K562 (cell line): Measurements from ENCODE around the gene C3orf80. TPM values are rescaled to one million over a fixed set of nuclear protein-coding genes. Genes with fewer than 3 reads are reported as not detected.

ENCODE experiments used
- ATAC-seq: fragments of 200-7000 bp; cut with Tn5 transposase; 3 replicates; pipeline ENCODE4 v1.9.1; 2020; ENCODE audit warnings: moderate library complexity
- BruUV-seq: library from RNA; stranded (reverse); fragments of 400-500 nt; replicated peaks from 2 replicates; lab custom pipeline; 2021; lab: Mats Ljungman, UMichigan
- CTCF ChIA-PET: fragments of 300-600 bp; formaldehyde crosslinking; extraction: SDS; loops from one replicate; lab custom pipeline; 2021; ENCODE audit warnings: low intra/inter-chr PET ratio; lab: Yijun Ruan, JAX
- POLR2A ChIA-PET: fragments of 300-600, 350-650 bp; sonication (Branson Sonifier 250); formaldehyde crosslinking; extraction: SDS; loops from one replicate; lab custom pipeline; 2021; ENCODE audit warnings: antibody characterized with exemption, inconsistent platforms; lab: Yijun Ruan, JAX
- DNase-seq, 4 experiments: peaks; one replicate each; pipeline versions ENCODE4 v3.0.0 to v3.0.0-alpha.2; 2011 to 2018; ENCODE audit warnings: low spot score in 3 of 4, mixed read lengths in 3 of 4; ENCODE audit errors: extremely low read depth in 1 of 4
- FAIRE-seq: peaks from 2 replicates; lab custom pipeline; 2011; peaks lifted over from hg19 to GRCh38; lab: Jason Lieb, UNC
- H2AFZ ChIP-seq: 2 replicates; pipeline ENCODE4 v1.6.0; 2011; ENCODE audit warnings: low read depth, low read length, control low read depth, inconsistent platforms
- H3K27ac ChIP-seq: fragments of 200-600 bp; 3 replicates; pipeline ENCODE4 v1.8.0; 2011; ENCODE audit warnings: low read depth, mild to moderate bottlenecking, control low read depth, inconsistent platforms, low read length, moderate library complexity, mixed read lengths; ENCODE audit errors: extremely low read depth
- H3K27me3 ChIP-seq, 2 experiments: fragments of 300-600 bp in 1 of 2; 2 replicates in 1 of 2; 3 replicates in 1 of 2; pipeline versions ENCODE4 v1.6.0 to v1.8.0; 2011; ENCODE audit warnings: inconsistent platforms in 2 of 2, low read length in 2 of 2, mild to moderate bottlenecking in 1 of 2, mixed read lengths in 1 of 2, moderate library complexity in 1 of 2; ENCODE audit not compliant: control insufficient read depth in 2 of 2, insufficient read depth in 2 of 2
- H3K36me3 ChIP-seq: fragments of 300-600 bp; 3 replicates; pipeline ENCODE4 v1.8.0; 2011; ENCODE audit warnings: mild to moderate bottlenecking, low read length, inconsistent platforms; ENCODE audit not compliant: control insufficient read depth, insufficient read depth
- H3K4me1 ChIP-seq, 2 experiments: fragments of 200-600 bp in 1 of 2; replicated peaks in 1 of 2; 2 replicates in 1 of 2; 3 replicates in 1 of 2; pipeline versions ENCODE4 v1.5.1 to v1.8.0; 2011; ENCODE audit warnings: inconsistent platforms in 2 of 2, low read length in 2 of 2, mild to moderate bottlenecking in 1 of 2, mixed read lengths in 1 of 2, moderate library complexity in 1 of 2; ENCODE audit not compliant: control insufficient read depth in 2 of 2, insufficient read depth in 2 of 2
- H3K4me2 ChIP-seq: 2 replicates; pipeline ENCODE4 v1.6.1; 2011; ENCODE audit warnings: low read length, control low read depth, inconsistent platforms, mixed read lengths; ENCODE audit not compliant: insufficient read depth
- H3K4me3 ChIP-seq: fragments of 200-600 bp; sonication (generic), shearing (Covaris generic); 2 replicates; pipeline ENCODE4 v1.5.1; 2016; ENCODE audit warnings: control low read depth, inconsistent platforms
- H3K79me2 ChIP-seq: fragments of 200-600 bp; 3 replicates; pipeline ENCODE4 v1.8.0; 2011; ENCODE audit warnings: low read length, inconsistent platforms; ENCODE audit not compliant: control insufficient read depth, insufficient read depth
- H3K9ac ChIP-seq, 2 experiments: 2 replicates each; pipeline versions ENCODE4 v1.6.0 to v1.6.1; 2011; ENCODE audit warnings: low read depth in 2 of 2, low read length in 2 of 2, control low read depth in 1 of 2, inconsistent platforms in 1 of 2, mild to moderate bottlenecking in 1 of 2, mixed read lengths in 1 of 2; ENCODE audit not compliant: insufficient read depth in 1 of 2
- H3K9me1 ChIP-seq: one replicate; pipeline ENCODE4 v1.6.0; 2011; ENCODE audit warnings: inconsistent platforms, mild to moderate bottlenecking, low read length, moderate library complexity; ENCODE audit not compliant: control insufficient read depth, insufficient read depth
- H3K9me3 ChIP-seq: replicated peaks from 2 replicates; pipeline ENCODE4 v1.5.1; 2011; ENCODE audit warnings: low read depth, low read length, inconsistent platforms; ENCODE audit not compliant: control insufficient read depth, insufficient read depth
- H4K20me1 ChIP-seq: replicated peaks from 2 replicates; pipeline ENCODE4 v1.6.1; 2011; ENCODE audit warnings: low read length, inconsistent platforms, mixed read lengths; ENCODE audit not compliant: control insufficient read depth, insufficient read depth
- EP400 ChIP-seq: fragments of 450-650 bp; IDR thresholded peaks from 2 replicates; pipeline ENCODE4 v1.6.1; 2017; ENCODE audit warnings: antibody characterized with exemption, mild to moderate bottlenecking, moderate library complexity
- KDM5B ChIP-seq: fragments of 200-600 bp; sonication (generic); IDR thresholded peaks from 2 replicates; pipeline ENCODE4 v1.6.1; 2012; ENCODE audit warnings: low read depth, mild to moderate bottlenecking, moderate library complexity, low read length, control low read depth, inconsistent platforms; ENCODE audit not compliant: insufficient replicate concordance
- PML ChIP-seq: IDR thresholded peaks from 2 replicates; pipeline ENCODE4 v1.6.1; 2012; ENCODE audit warnings: low read length, inconsistent platforms
- RBM39 ChIP-seq: fragments of 200-400 bp; formaldehyde crosslinking; optimal IDR thresholded peaks from 2 replicates; pipeline ENCODE3; 2018; ENCODE audit warnings: low read depth, low read length
- TEAD1 ChIP-seq, 2 experiments: fragments of 450-650 bp in 1 of 2; sonication (generic) in 1 of 2; formaldehyde crosslinking; IDR thresholded peaks; 2 replicates each; pipeline versions ENCODE4 v1.4.0 to v1.8.0; 2020 to 2022; ENCODE audit warnings: mild to moderate bottlenecking in 2 of 2, missing genetic modification reagents in 1 of 2
- ZFP30 ChIP-seq: fragments of 250-450 bp; sonication (Bioruptor Pico); IDR thresholded peaks from 2 replicates; pipeline ENCODE4 v1.8.0; 2022; ENCODE audit warnings: moderate library complexity, mild to moderate bottlenecking, inconsistent platforms, borderline replicate concordance
- ZNF212 ChIP-seq: fragments of 450-650 bp; formaldehyde crosslinking; IDR thresholded peaks from 2 replicates; pipeline ENCODE4 v1.4.0; 2020; ENCODE audit warnings: mild to moderate bottlenecking
- ZNF24 ChIP-seq: fragments of 450-650 bp; IDR thresholded peaks from 2 replicates; pipeline ENCODE4 v1.6.1; 2016
- ZNF79 ChIP-seq: fragments of 250-450 bp; sonication (Bioruptor Pico); IDR thresholded peaks from 2 replicates; pipeline ENCODE4 v1.4.0; 2020; ENCODE audit warnings: low read depth, mild to moderate bottlenecking, moderate library complexity
- WGBS: fragments of 100-300 bp; shearing (Covaris generic); methylation state at CpG from one replicate; pipeline ENCODE4 v1.1.6; 2016; ENCODE audit warnings: low coverage, mixed read lengths; ENCODE audit not compliant: insufficient coverage; ENCODE audit errors: missing lambda C conversion rate; 5-methylcytosine and 5-hydroxymethylcytosine counted together
- in situ Hi-C: fragments of 300-500 bp; cut with MboI; formaldehyde crosslinking; loops from 4 replicates; pipeline ENCODE4 v1.15.0; 2018; ENCODE audit warnings: inconsistent platforms, mixed read lengths
- intact Hi-C: fragments of 100-400 bp; cut with micrococcal nuclease; formaldehyde crosslinking; loops from 2 replicates; pipeline ENCODE4 v1.14.2; 2022
- polyA plus RNA-seq, 8 experiments: library from polyadenylated mRNA; depleted of rRNA in 4 of 8; stranded (reverse) in 5 of 8; unstranded in 3 of 8; fragments of >200 nt; fragmentation: Nextera tagmentation in 2 of 8; fragmentation: Illumina TruSeq in 1 of 8; extraction: Ambion mirVana in 2 of 8; extraction: Trizol in 1 of 8; gene quantifications; 2 replicates each; pipeline versions ENCODE4 v1.2.1 to v1.2.3, GENCODE V29; 2011 to 2014; ENCODE audit warnings: inconsistent platforms in 1 of 8, missing spikeins in 1 of 8
- total RNA-seq, 7 experiments: library from RNA; depleted of rRNA in 6 of 7; stranded (reverse); fragments of >200 nt in 6 of 7; fragmentation: Illumina TruSeq in 2 of 7; extraction: Trizol in 2 of 7; gene quantifications; 2 replicates each; pipeline versions ENCODE4 v1.2.1 to v1.2.3, GENCODE V29; 2011 to 2021; ENCODE audit warnings: low replicate concordance in 1 of 7
- TF ChIP-seq, protein P1 (sequence below): fragments of 450-650 bp; IDR thresholded peaks from 2 replicates; pipeline ENCODE4 v1.7.1; 2018; ENCODE audit warnings: mild to moderate bottlenecking, low read depth; ENCODE audit not compliant: partially characterized antibody
- TF ChIP-seq, protein P2 (sequence below): sonication (generic); formaldehyde crosslinking; IDR thresholded peaks from 2 replicates; pipeline ENCODE4 v1.8.0; 2023; ENCODE audit warnings: mild to moderate bottlenecking, missing genetic modification reagents

The C3orf80 gene
- total and polyA plus RNA-seq, 9 of the 15 experiments (the other 6 are each of a cell fraction or from before 2014, with no cell fraction given): 0.03 to 0.75 (median 0.07) TPM

DNA sequence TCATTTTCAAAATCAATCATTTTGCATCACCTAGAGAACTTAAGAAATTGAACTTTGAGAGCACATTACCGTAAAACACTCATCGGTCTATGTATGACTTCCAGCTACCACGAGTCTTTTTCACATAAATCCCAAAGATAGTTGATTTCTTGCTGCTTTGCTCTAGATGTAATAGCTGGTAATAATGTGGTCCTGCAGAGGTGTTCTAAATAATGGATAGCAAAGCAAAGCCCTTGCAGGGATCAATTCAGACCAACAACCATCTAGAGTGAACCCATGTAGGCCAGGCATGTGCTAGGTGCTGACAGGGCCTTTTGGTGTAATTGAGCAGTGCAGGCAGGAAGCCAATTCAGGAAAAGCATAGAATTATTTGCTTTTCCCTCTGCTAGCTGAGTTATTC lies 26.1 kb upstream of the C3orf80 start:
- Histone ChIP-seq H3K36me3 (no peaks in the 10 kb centered on the region), H3K79me2 (no peaks in the 10 kb centered on the region), H3K9me1 (no peaks in the 10 kb centered on the region), H3K27ac (no peak overlapping the region), H3K9me3 (no peaks in the 10 kb centered on the region), H2AFZ (no peak overlapping the region), H3K27me3 (no peaks in the 10 kb centered on the region; a peak in 1 of 5 replicates), H3K4me2 (no peak overlapping the region), H3K4me3 (no peak overlapping the region), H3K9ac (no peak overlapping the region)
- no TSS peak for BruUV-seq
- WGBS: 2% methylated on average over 3 of the region's 3 CpGs
- POLR2A ChIA-PET: interaction anchor here (0.8 to 1.4 kb wide), 3 partner anchors 8 to 26 kb away, joined by 3 read pairs; partner anchors contain the start of gene C3orf80
- no peak for ATAC-seq
- intact Hi-C loops: no loop called here
- TF ChIP-seq EP400 (no peak), PML (no peak), ZFP30 (CRISPR knock-in tag) (no peak), ZNF79 (CRISPR knock-in tag) (no peak), KDM5B (no peak), TEAD1 (CRISPR knock-in tag; IDR thresholded peaks at IDR 0.05) (no peak), RBM39 (no peak), ZNF24 (no peak), ZNF212 (no peak)
- TF ChIP-seq, protein P1, sequence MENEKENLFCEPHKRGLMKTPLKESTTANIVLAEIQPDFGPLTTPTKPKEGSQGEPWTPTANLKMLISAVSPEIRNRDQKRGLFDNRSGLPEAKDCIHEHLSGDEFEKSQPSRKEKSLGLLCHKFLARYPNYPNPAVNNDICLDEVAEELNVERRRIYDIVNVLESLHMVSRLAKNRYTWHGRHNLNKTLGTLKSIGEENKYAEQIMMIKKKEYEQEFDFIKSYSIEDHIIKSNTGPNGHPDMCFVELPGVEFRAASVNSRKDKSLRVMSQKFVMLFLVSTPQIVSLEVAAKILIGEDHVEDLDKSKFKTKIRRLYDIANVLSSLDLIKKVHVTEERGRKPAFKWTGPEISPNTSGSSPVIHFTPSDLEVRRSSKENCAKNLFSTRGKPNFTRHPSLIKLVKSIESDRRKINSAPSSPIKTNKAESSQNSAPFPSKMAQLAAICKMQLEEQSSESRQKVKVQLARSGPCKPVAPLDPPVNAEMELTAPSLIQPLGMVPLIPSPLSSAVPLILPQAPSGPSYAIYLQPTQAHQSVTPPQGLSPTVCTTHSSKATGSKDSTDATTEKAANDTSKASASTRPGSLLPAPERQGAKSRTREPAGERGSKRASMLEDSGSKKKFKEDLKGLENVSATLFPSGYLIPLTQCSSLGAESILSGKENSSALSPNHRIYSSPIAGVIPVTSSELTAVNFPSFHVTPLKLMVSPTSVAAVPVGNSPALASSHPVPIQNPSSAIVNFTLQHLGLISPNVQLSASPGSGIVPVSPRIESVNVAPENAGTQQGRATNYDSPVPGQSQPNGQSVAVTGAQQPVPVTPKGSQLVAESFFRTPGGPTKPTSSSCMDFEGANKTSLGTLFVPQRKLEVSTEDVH: no peak
- TF ChIP-seq, protein P2, sequence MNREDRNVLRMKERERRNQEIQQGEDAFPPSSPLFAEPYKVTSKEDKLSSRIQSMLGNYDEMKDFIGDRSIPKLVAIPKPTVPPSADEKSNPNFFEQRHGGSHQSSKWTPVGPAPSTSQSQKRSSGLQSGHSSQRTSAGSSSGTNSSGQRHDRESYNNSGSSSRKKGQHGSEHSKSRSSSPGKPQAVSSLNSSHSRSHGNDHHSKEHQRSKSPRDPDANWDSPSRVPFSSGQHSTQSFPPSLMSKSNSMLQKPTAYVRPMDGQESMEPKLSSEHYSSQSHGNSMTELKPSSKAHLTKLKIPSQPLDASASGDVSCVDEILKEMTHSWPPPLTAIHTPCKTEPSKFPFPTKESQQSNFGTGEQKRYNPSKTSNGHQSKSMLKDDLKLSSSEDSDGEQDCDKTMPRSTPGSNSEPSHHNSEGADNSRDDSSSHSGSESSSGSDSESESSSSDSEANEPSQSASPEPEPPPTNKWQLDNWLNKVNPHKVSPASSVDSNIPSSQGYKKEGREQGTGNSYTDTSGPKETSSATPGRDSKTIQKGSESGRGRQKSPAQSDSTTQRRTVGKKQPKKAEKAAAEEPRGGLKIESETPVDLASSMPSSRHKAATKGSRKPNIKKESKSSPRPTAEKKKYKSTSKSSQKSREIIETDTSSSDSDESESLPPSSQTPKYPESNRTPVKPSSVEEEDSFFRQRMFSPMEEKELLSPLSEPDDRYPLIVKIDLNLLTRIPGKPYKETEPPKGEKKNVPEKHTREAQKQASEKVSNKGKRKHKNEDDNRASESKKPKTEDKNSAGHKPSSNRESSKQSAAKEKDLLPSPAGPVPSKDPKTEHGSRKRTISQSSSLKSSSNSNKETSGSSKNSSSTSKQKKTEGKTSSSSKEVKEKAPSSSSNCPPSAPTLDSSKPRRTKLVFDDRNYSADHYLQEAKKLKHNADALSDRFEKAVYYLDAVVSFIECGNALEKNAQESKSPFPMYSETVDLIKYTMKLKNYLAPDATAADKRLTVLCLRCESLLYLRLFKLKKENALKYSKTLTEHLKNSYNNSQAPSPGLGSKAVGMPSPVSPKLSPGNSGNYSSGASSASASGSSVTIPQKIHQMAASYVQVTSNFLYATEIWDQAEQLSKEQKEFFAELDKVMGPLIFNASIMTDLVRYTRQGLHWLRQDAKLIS (CRISPR knock-in tag): no peak
- TF ChIP-seq, all 486 proteins: peak for 0
- CTCF ChIA-PET: no interaction called here
- no peaks in the 10 kb centered on the region for H4K20me1 ChIP-seq
- no peaks in the 10 kb centered on the region for H3K4me1 ChIP-seq
- FAIRE-seq (no peak), DNase-seq (no peak)
- in situ Hi-C loops: no loop called here
